B cell (primary cell): ENCODE data around the gene UMAD1. TPM values are rescaled to one million over a fixed set of nuclear protein-coding genes. Genes with fewer than 3 reads are reported as not detected.

ENCODE experiments used
- ATAC-seq: fragments of 200-7000 bp; cut with Tn5 transposase; one replicate; pipeline ENCODE4 v1.10.0; 2021; ENCODE audit warnings: low read depth, mild to moderate bottlenecking, moderate number of reproducible peaks, moderate library complexity
- CTCF ChIA-PET: fragments of 350-600 bp; sonication (Branson Sonifier 250); formaldehyde crosslinking; loops from one replicate; lab custom pipeline; 2021; ENCODE audit warnings: antibody characterized with exemption, inconsistent platforms; lab: Charles Lee
- POLR2A ChIA-PET: fragments of 350-600 bp; sonication (Branson Sonifier 250); formaldehyde crosslinking; loops from one replicate; lab custom pipeline; 2021; ENCODE audit warnings: antibody characterized with exemption; lab: Charles Lee
- DNase-seq: peaks from one replicate; pipeline ENCODE4 v3.0.0; 2013
- H2AFZ ChIP-seq: 2 replicates; pipeline ENCODE4 v1.6.1; 2012; ENCODE audit warnings: mild to moderate bottlenecking, low read depth, low read length; ENCODE audit not compliant: insufficient read depth, poor library complexity, severe bottlenecking
- H3K27ac ChIP-seq, 2 donors: 1 replicate in 1 of 2; 2 replicates in 1 of 2; pipeline ENCODE4 v1.5.1; 2012 to 2013; ENCODE audit warnings: low read length in 2 of 2, mild to moderate bottlenecking in 2 of 2, moderate library complexity in 1 of 2
- H3K27me3 ChIP-seq, 4 experiments: fragments of 200-600 bp in 1 of 4; sonication (generic) in 1 of 4; replicated peaks in 1 of 4; 1 replicate in 2 of 4; 2 replicates in 2 of 4; pipeline versions ENCODE4 v1.6.1 to v1.7.0; 2013 to 2016; ENCODE audit warnings: low read length in 3 of 4, mild to moderate bottlenecking in 2 of 4, mixed read lengths in 1 of 4, moderate library complexity in 1 of 4; ENCODE audit not compliant: insufficient read depth in 4 of 4, control insufficient read depth in 3 of 4; ENCODE audit errors: control extremely low read depth in 1 of 4
- H3K36me3 ChIP-seq, 2 experiments: replicated peaks in 1 of 2; 1 replicate in 1 of 2; 2 replicates in 1 of 2; pipeline versions ENCODE4 v1.6.1 to v1.7.1; 2013; ENCODE audit warnings: low read length in 1 of 2; ENCODE audit not compliant: insufficient read depth in 2 of 2, control insufficient read depth in 1 of 2; ENCODE audit errors: control extremely low read depth in 1 of 2, extremely low read depth in 1 of 2
- H3K4me1 ChIP-seq, 2 donors: fragments of 200-600 bp in 1 of 2; sonication (generic) in 1 of 2; 1 replicate in 1 of 2; 2 replicates in 1 of 2; pipeline versions ENCODE4 v1.5.1 to v1.6.1; 2013 to 2017; ENCODE audit warnings: low read length in 2 of 2; ENCODE audit not compliant: control insufficient read depth in 2 of 2, insufficient read depth in 2 of 2
- H3K4me2 ChIP-seq: replicated peaks from 2 replicates; pipeline ENCODE3; 2012; ENCODE audit warnings: mild to moderate bottlenecking, low read depth, low read length; ENCODE audit not compliant: poor library complexity, severe bottlenecking
- H3K4me3 ChIP-seq, 5 experiments: fragments of 200-600 bp in 1 of 5; sonication (generic) in 1 of 5; 1 replicate in 3 of 5; 2 replicates in 2 of 5; pipeline versions ENCODE4 v1.5.1 to v1.7.0; 2011 to 2016; ENCODE audit warnings: low read length in 4 of 5, mild to moderate bottlenecking in 4 of 5, low read depth in 2 of 5, control low read depth in 1 of 5, moderate library complexity in 1 of 5; ENCODE audit not compliant: insufficient read depth in 1 of 5; ENCODE audit errors: control extremely low read depth in 1 of 5, extremely low read depth in 1 of 5
- H3K79me2 ChIP-seq: fragments of 200-600 bp; sonication (generic); one replicate; pipeline ENCODE4 v1.6.0; 2016; ENCODE audit warnings: low read length; ENCODE audit not compliant: control insufficient read depth, insufficient read depth
- H3K9ac ChIP-seq: fragments of 200-600 bp; sonication (generic); 2 replicates; pipeline ENCODE4 v1.6.1; 2017; ENCODE audit warnings: mild to moderate bottlenecking, low read length, moderate library complexity
- H3K9me3 ChIP-seq, 3 donors: one replicate each; pipeline versions ENCODE4 v1.6.1 to v1.7.1; 2013; ENCODE audit warnings: low read length in 2 of 3; ENCODE audit not compliant: control insufficient read depth in 2 of 3, insufficient read depth in 1 of 3; ENCODE audit errors: control extremely low read depth in 1 of 3
- H4K20me1 ChIP-seq: 2 replicates; pipeline ENCODE4 v1.6.0; 2012; ENCODE audit warnings: mild to moderate bottlenecking, low read length; ENCODE audit not compliant: insufficient read depth, control insufficient read depth, poor library complexity, severe bottlenecking
- H3K27ac Mint-ChIP-seq: one replicate; pipeline ENCODE4 v1.8.0; 2021; ENCODE audit warnings: mixed read lengths
- H3K27me3 Mint-ChIP-seq: one replicate; pipeline ENCODE4 v1.8.0; 2021; ENCODE audit warnings: mixed read lengths
- H3K4me1 Mint-ChIP-seq: one replicate; pipeline ENCODE4 v1.8.0; 2021; ENCODE audit warnings: mixed read lengths
- H3K4me3 Mint-ChIP-seq: one replicate; pipeline ENCODE4 v1.8.0; 2021; ENCODE audit warnings: mixed read lengths
- H3K9me3 Mint-ChIP-seq: one replicate; pipeline ENCODE4 v1.8.0; 2022; ENCODE audit warnings: mixed read lengths; ENCODE audit not compliant: insufficient read depth
- CTCF ChIP-seq: fragments of 200-600 bp; IDR thresholded peaks from one replicate; pipeline ENCODE4 v1.8.0; 2022; ENCODE audit warnings: antibody characterized with exemption, mild to moderate bottlenecking
- EZH2 ChIP-seq: IDR thresholded peaks from 2 replicates; pipeline ENCODE4 v1.6.1; 2012; ENCODE audit warnings: borderline replicate concordance, low read depth, mild to moderate bottlenecking, moderate library complexity, low read length; ENCODE audit not compliant: insufficient read depth, poor library complexity, severe bottlenecking
- intact Hi-C: fragments of 100-400 bp; cut with micrococcal nuclease; formaldehyde crosslinking; loops from one replicate; pipeline ENCODE4 v1.10.0; 2022
- polyA plus RNA-seq: library from polyadenylated mRNA; depleted of rRNA; stranded (reverse); fragments of >200 nt; gene quantifications from 2 replicates; pipeline ENCODE4 v1.2.3, GENCODE V29; 2012
- total RNA-seq, 2 donors: library from RNA; stranded (reverse); fragments of 120-200 nt in 1 of 2; gene quantifications; 1 replicate in 1 of 2; 2 replicates in 1 of 2; pipeline versions ENCODE4 v1.2.3 to v1.2.4, GENCODE V29; 2013 to 2022

Gene UMAD1
- total and polyA plus RNA-seq, 2 donors (not counting 1 experiment from before 2014, with no cell fraction given): 11.6 to 25.9 TPM

- no peak for ATAC-seq
- Mint-ChIP-seq H3K27ac (no peak overlapping the region), H3K9me3 (no peaks in the 10 kb centered on the region)
Measured at GRCh38 chr7:7766671-7767070, 126.1 kb downstream of the UMAD1 start.

More at GRCh38 chr7:7766671-7767070, 126.1 kb downstream of the UMAD1 start:
- no peaks in the 10 kb centered on the region for H3K27me3 ChIP-seq
- H3K4me3 Mint-ChIP-seq: no peak overlapping the region
- no peak for DNase-seq
- peaks cover 24% of the 10 kb centered on the region for H3K79me2 ChIP-seq
- H3K4me1 ChIP-seq: peaks cover 13 to 18% of the 10 kb centered on the region in 2 donors
- H3K4me2 ChIP-seq: no peak overlapping the region
- peaks cover 28% of the 10 kb centered on the region for H3K4me1 Mint-ChIP-seq
- no peak overlapping the region for H3K27ac ChIP-seq
- CTCF ChIA-PET: interaction anchor here (1.1 to 4.4 kb wide), 2 partner anchors 85 to 269 kb away, joined by 3 to 17 read pairs; no protein-coding TSS in a partner anchor
- H3K9me3 ChIP-seq: no peaks in the 10 kb centered on the region
- POLR2A ChIA-PET: no interaction called here
- intact Hi-C loops: no loop called here
- no peak for TF ChIP-seq EZH2
- TF ChIP-seq CTCF: no peak
- no peaks in the 10 kb centered on the region for H4K20me1 ChIP-seq
- no peak overlapping the region for H3K4me3 ChIP-seq
- H3K9ac ChIP-seq: no peak overlapping the region
- H3K36me3 ChIP-seq: no peaks in the 10 kb centered on the region
- no peak overlapping the region for H2AFZ ChIP-seq
- no peaks in the 10 kb centered on the region for H3K27me3 Mint-ChIP-seq
